ENCODE measurements around the gene SLC26A9. TPM values are rescaled to one million over a fixed set of nuclear protein-coding genes. Genes with fewer than 3 reads are reported as not detected.

The SLC26A9 gene
- total RNA-seq, 1 donor: not detected

DNA sequence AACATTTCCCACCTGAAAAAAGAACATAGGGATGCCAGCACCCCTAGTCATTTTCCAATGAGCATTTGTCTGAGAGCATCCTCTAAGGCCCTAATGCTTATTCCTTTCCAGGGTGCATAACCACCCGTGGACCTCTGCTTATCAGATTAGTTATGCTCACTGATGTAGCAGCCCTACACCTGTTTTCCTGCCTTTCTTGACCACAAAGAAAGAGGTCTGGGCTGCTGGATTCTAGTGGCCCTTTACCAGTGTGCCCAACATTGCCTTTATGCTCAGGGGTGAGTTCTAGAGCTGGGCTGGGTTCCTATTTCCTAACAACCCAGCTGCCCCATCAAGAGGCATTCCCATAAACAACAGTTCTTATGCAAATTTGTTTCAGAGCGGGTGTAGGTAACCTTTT, 73.0 kb downstream of the SLC26A9 start:
- no peak for DNase-seq (ENCODE audit: insufficient read length, low spot score, missing footprints)

More for the DNA sequence above, 73.0 kb downstream of the SLC26A9 start:
- H3K27ac ChIP-seq (ENCODE audit: low read depth, low read length): no peak overlapping the region
- H2AFZ ChIP-seq (ENCODE audit: low read length): no peak overlapping the region
- H3K4me1 ChIP-seq (ENCODE audit: insufficient read depth, low read length): no peaks in the 10 kb centered on the region
- H3K4me3 ChIP-seq (ENCODE audit: insufficient read depth, low read length): no peak overlapping the region
- H3K4me2 ChIP-seq (ENCODE audit: insufficient read depth, low read length): no peak overlapping the region
- no peaks in the 10 kb centered on the region for H3K36me3 ChIP-seq (ENCODE audit: insufficient read depth, low read length)
- H3K9me3 ChIP-seq (ENCODE audit: low read depth, low read length): no peaks in the 10 kb centered on the region
- no peaks in the 10 kb centered on the region for H3K27me3 ChIP-seq (ENCODE audit: insufficient read depth, low read length)
- H4K20me1 ChIP-seq (ENCODE audit: insufficient read depth, low read length): no peaks in the 10 kb centered on the region
- no peaks in the 10 kb centered on the region for H3K79me2 ChIP-seq (ENCODE audit: insufficient read depth, low read length)
- no peak for TF ChIP-seq CTCF (IDR thresholded peaks at IDR 0.05; ENCODE audit: extremely low read depth, low read depth, low read length)

Other genes starting within 250 kb of the SLC26A9 start
- 132 and 140 TPM in 2 replicates for gene NUCKS1, start 193.3 kb downstream of the SLC26A9 start, total RNA-seq
- 37.6 and 43.3 TPM in 2 replicates for gene RAB29, start 168.0 kb downstream of the SLC26A9 start, total RNA-seq
- 28.0 and 29.3 TPM in 2 replicates for gene SLC41A1, start 130.3 kb downstream of the SLC26A9 start, total RNA-seq
- 0.29 TPM in 1 of 2 replicates, not detected in the other for gene PM20D1, start 93.3 kb downstream of the SLC26A9 start, total RNA-seq
- gene RAB7B, start 59.9 kb upstream of the SLC26A9 start, total RNA-seq: 7.6 and 7.7 TPM in 2 replicates
- not detected in 2 replicates for gene CTSE, start 80.4 kb upstream of the SLC26A9 start, total RNA-seq
- not detected in 2 replicates for gene RHEX, start 109.7 kb upstream of the SLC26A9 start, total RNA-seq
- not detected in 2 replicates for gene AVPR1B, start 173.9 kb upstream of the SLC26A9 start, total RNA-seq

Measured in osteoblast (primary cell).